HepG2 (cell line): ENCODE measurements around the gene NME4. TPM values are rescaled to one million over a fixed set of nuclear protein-coding genes. Genes with fewer than 3 reads are reported as not detected.
A peak's percentile ranks its signal among the peaks of the same experiment; 100 is the strongest.

Experiments used
- AGO2 ChIP-seq: fragments of 200-400 bp; formaldehyde crosslinking; optimal IDR thresholded peaks from 2 replicates; pipeline ENCODE3; 2017; ENCODE audit warnings: mild to moderate bottlenecking, low read depth, low read length, moderate library complexity
- CENPX ChIP-seq: sonication (generic); formaldehyde crosslinking; IDR thresholded peaks from 2 replicates; pipeline ENCODE4 v1.9.0; 2021; ENCODE audit warnings: mild to moderate bottlenecking, missing genetic modification reagents, moderate library complexity
- GATAD2A ChIP-seq: IDR thresholded peaks from 2 replicates; pipeline ENCODE4 v1.6.1; 2016
- KMT2A ChIP-seq: sonication (generic); formaldehyde crosslinking; IDR thresholded peaks from 2 replicates; pipeline ENCODE4 v1.4.0; 2020; ENCODE audit warnings: missing genetic modification reagents
- MAZ ChIP-seq, 2 experiments: sonication (generic) in 1 of 2; formaldehyde crosslinking in 1 of 2; IDR thresholded peaks; 2 replicates each; pipeline versions ENCODE4 v1.5.0 to v1.6.1; 2012 to 2020; ENCODE audit warnings: low read depth in 2 of 2, mild to moderate bottlenecking in 2 of 2, borderline replicate concordance in 1 of 2, improper control_type of control experiment in 1 of 2, low read length in 1 of 2, missing genetic modification reagents in 1 of 2, moderate library complexity in 1 of 2
- NCOR1 ChIP-seq: fragments of 200-600 bp; sonication (generic); IDR thresholded peaks from 2 replicates; pipeline ENCODE4 v1.7.0; 2017; ENCODE audit warnings: antibody characterized with exemption, low read length, borderline replicate concordance
- TAF1 ChIP-seq: sonication (generic); formaldehyde crosslinking; IDR thresholded peaks from 2 replicates; pipeline ENCODE4 v1.4.0; 2020; ENCODE audit warnings: missing genetic modification reagents
- UBTF ChIP-seq: sonication (generic); formaldehyde crosslinking; IDR thresholded peaks from 2 replicates; pipeline ENCODE4 v1.4.0; 2020; ENCODE audit warnings: mild to moderate bottlenecking, missing genetic modification reagents
- ZNF317 ChIP-seq: sonication (generic); formaldehyde crosslinking; IDR thresholded peaks from 2 replicates; pipeline ENCODE4 v1.5.0; 2020; ENCODE audit warnings: mild to moderate bottlenecking, missing genetic modification reagents
- ZNF350 ChIP-seq: sonication (generic); formaldehyde crosslinking; IDR thresholded peaks from 2 replicates; pipeline ENCODE4 v1.4.0; 2020; ENCODE audit warnings: mild to moderate bottlenecking, low read depth, missing genetic modification reagents, borderline replicate concordance
- ZNF407 ChIP-seq: sonication (generic); formaldehyde crosslinking; IDR thresholded peaks from one replicate; pipeline ENCODE4 v1.5.1; 2020; ENCODE audit warnings: mild to moderate bottlenecking, missing genetic modification reagents; ENCODE audit errors: not compliant biosample characterization
- ZSCAN31 ChIP-seq: sonication (generic); formaldehyde crosslinking; IDR thresholded peaks from 2 replicates; pipeline ENCODE4 v1.5.0; 2020; ENCODE audit warnings: low read depth, mild to moderate bottlenecking, missing genetic modification reagents
- polyA plus RNA-seq, 8 experiments: library from polyadenylated mRNA; depleted of rRNA in 3 of 8; stranded (reverse) in 7 of 8; unstranded in 1 of 8; fragments of >200 nt; fragmentation: Illumina TruSeq in 4 of 8; extraction: Trizol in 4 of 8; gene quantifications; 2 replicates each; pipeline versions ENCODE4 v1.2.1 to v1.2.3, GENCODE V29; 2011 to 2016; ENCODE audit warnings: low read depth in 4 of 8, missing spikeins in 1 of 8, mixed read lengths in 1 of 8; ENCODE audit not compliant: insufficient read depth in 1 of 8
- total RNA-seq, 5 experiments: library from RNA; depleted of rRNA; stranded (reverse); fragments of >200 nt; fragmentation: Illumina TruSeq; extraction: Trizol; gene quantifications; 2 replicates each; pipeline ENCODE4 v1.2.3, GENCODE V29; 2016; ENCODE audit warnings: low read depth in 1 of 5
- TF ChIP-seq, protein P1 (sequence below): sonication (generic); formaldehyde crosslinking; conservative IDR thresholded peaks from 2 replicates; pipeline ENCODE4 v1.4.0; 2020; ENCODE audit warnings: mild to moderate bottlenecking, missing genetic modification reagents, moderate library complexity

The NME4 gene
- total and polyA plus RNA-seq, 2 of the 13 experiments (the other 11 are each of a cell fraction or from before 2014, with no cell fraction given) = 121 to 263 TPM

DNA sequence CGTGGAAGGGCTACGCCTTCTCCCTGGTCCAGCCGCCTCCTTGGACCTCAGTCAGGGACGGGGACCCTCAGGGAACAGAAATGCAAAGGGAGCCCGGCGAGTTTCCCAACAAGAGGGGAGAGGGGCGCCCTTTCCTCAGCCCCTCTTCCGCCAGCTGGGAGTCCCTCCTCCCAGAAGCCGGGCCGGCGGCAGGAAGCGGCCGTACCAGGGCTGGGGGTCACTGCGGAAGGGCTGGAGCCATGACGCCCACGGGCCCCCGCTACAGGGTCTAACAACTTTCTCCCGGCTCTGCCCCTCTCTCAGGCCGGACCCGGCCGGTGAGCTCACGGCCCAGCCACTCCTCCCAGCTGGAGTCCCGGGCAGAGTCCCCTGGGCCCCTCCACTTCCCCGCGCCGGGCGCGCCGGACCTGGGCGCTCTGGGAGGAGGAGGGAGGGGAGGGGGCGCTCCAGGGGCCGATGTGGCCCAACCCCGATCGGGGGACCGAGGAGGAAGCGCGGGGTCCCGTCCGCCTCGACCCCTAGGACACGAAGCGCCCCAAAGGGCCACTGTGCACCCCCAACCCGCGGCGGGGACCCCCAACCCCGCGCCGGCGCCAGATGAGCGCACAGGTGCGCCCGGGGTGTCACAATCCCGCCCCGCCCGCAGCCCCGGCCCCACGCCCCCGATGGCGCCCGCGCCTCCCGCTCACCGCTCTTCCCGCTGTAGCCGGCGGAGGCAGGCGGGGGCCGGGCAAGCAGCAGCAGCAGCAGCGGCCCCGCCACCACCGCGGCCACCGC is 15.8 kb upstream of the NME4 start (continued):
- TF ChIP-seq ZNF407 (CRISPR knock-in tag) (no peak), TAF1 (CRISPR knock-in tag) (peak; percentile 32; the same call in 1 of the 2 replicates), AGO2 (peak; percentile 37), CENPX (no peak), ZSCAN31 (CRISPR knock-in tag) (0 out of 2 replicates have a peak, but pooled peaks have one; percentile 52), MAZ (IDR thresholded peaks at IDR 0.05; ENCODE audit: borderline replicate concordance, low read depth, low read length) (0 out of 2 replicates have a peak, but pooled peaks have one; percentile 32), MAZ (CRISPR knock-in tag; IDR thresholded peaks at IDR 0.05; ENCODE audit: low read depth) (peak; percentile 65), GATAD2A (CRISPR knock-in tag) (0 out of 2 replicates have a peak, but pooled peaks have one; percentile 23), UBTF (CRISPR knock-in tag) (peak; percentile 95), ZNF317 (CRISPR knock-in tag) (0 out of 2 replicates have a peak, but pooled peaks have one; percentile 49), ZNF350 (CRISPR knock-in tag) (no peak), KMT2A (CRISPR knock-in tag) (0 out of 2 replicates have a peak, but pooled peaks have one; percentile 17), NCOR1 (no peak)
- TF ChIP-seq, protein P1, sequence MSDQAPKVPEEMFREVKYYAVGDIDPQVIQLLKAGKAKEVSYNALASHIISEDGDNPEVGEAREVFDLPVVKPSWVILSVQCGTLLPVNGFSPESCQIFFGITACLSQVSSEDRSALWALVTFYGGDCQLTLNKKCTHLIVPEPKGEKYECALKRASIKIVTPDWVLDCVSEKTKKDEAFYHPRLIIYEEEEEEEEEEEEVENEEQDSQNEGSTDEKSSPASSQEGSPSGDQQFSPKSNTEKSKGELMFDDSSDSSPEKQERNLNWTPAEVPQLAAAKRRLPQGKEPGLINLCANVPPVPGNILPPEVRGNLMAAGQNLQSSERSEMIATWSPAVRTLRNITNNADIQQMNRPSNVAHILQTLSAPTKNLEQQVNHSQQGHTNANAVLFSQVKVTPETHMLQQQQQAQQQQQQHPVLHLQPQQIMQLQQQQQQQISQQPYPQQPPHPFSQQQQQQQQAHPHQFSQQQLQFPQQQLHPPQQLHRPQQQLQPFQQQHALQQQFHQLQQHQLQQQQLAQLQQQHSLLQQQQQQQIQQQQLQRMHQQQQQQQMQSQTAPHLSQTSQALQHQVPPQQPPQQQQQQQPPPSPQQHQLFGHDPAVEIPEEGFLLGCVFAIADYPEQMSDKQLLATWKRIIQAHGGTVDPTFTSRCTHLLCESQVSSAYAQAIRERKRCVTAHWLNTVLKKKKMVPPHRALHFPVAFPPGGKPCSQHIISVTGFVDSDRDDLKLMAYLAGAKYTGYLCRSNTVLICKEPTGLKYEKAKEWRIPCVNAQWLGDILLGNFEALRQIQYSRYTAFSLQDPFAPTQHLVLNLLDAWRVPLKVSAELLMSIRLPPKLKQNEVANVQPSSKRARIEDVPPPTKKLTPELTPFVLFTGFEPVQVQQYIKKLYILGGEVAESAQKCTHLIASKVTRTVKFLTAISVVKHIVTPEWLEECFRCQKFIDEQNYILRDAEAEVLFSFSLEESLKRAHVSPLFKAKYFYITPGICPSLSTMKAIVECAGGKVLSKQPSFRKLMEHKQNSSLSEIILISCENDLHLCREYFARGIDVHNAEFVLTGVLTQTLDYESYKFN (CRISPR knock-in tag) = peak; percentile 34; the same call in 1 of the 2 replicates
